ENCODE measurements around the gene MYBPH. TPM values are rescaled to one million over a fixed set of nuclear protein-coding genes. Genes with fewer than 3 reads are reported as not detected.
A peak's percentile ranks its signal among the peaks of the same experiment; 100 is the strongest.

Gene MYBPH
- total and polyA plus RNA-seq, 2 donors, result 8.9 TPM; not detected in 1

DNA sequence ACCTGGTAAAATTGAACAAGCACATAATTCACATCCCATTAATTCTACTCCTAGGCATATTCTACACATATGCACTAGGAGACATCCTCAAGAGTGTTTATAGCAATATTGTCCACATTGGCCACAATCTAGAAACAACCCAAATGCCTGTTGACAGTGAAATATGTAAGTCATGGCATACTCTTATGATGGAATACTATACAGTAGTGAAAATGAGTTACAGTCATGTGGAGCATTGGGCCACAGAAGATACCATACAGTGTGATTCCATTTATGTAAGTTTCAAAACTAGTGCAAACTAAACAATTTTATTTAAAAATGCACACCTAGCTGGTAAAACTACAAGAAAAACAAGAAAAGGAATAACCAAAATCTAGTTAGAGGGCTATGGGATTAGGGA lies 34.7 kb upstream of the MYBPH start:
- Histone ChIP-seq H3K36me3 (ENCODE audit: insufficient read depth) (no peaks in the 10 kb centered on the region), H3K4me1 (ENCODE audit: insufficient read depth) (no peaks in the 10 kb centered on the region), H3K27ac (ENCODE audit: low read depth) (no peak overlapping the region), H3K4me3 (ENCODE audit: low read depth, low read length) (no peak overlapping the region)
- DNase-seq (ENCODE audit: extremely low spot score), result no peak

DNA sequence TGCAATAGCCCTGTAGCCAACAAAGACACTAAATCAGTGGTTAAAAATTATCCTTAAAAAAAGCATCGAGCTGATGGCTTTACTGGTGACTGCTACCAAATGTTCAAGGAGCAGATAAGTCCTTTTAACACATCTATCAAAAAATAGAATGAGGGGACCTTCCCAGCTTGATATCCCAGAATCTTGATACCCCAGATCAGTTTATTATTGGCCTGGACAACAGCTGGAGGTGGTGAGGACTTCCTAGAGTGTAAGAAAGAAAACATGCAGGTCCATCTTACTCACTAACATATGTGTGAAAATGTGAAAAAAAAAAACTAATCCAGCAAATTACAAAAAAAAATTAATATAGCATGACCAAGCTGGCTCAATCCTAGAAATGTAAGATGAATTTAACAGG lies 32.6 kb upstream of the MYBPH start:
- DNase-seq (ENCODE audit: extremely low spot score), result no peak
- Histone ChIP-seq H3K4me3 (ENCODE audit: low read depth, low read length) (no peak overlapping the region), H3K4me1 (ENCODE audit: insufficient read depth) (no peaks in the 10 kb centered on the region), H3K36me3 (ENCODE audit: insufficient read depth) (no peaks in the 10 kb centered on the region), H3K27ac (ENCODE audit: low read depth) (no peak overlapping the region)
- 79% methylated on average over 1 of the region's 1 CpG for WGBS

DNA sequence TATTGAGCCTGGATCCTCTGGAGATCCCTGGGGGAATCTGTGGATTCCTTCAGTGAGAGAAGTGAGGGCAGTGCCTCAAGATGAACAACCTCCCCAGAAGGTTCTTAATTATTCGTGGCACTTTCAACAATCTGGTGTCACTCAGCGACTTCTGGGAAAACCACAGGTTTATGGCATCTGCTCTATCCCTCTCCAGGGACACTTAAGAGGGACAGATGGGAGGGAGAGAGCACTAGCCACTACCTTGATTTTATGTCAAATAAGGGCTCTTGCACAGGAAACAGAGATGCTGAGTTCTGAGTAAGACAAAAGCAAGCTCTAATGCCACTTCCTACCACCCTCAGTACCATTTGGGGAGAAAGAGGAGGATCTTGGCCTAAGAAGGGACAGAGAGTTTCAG lies 32.1 kb upstream of the MYBPH start:
- no peak for DNase-seq (ENCODE audit: extremely low spot score)
- Histone ChIP-seq H3K4me3 (ENCODE audit: low read depth, low read length) (no peak overlapping the region), H3K4me1 (ENCODE audit: insufficient read depth) (no peaks in the 10 kb centered on the region), H3K27ac (ENCODE audit: low read depth) (no peak overlapping the region), H3K36me3 (ENCODE audit: insufficient read depth) (no peaks in the 10 kb centered on the region)
- 84% methylated on average over 2 of the region's 2 CpGs for WGBS

DNA sequence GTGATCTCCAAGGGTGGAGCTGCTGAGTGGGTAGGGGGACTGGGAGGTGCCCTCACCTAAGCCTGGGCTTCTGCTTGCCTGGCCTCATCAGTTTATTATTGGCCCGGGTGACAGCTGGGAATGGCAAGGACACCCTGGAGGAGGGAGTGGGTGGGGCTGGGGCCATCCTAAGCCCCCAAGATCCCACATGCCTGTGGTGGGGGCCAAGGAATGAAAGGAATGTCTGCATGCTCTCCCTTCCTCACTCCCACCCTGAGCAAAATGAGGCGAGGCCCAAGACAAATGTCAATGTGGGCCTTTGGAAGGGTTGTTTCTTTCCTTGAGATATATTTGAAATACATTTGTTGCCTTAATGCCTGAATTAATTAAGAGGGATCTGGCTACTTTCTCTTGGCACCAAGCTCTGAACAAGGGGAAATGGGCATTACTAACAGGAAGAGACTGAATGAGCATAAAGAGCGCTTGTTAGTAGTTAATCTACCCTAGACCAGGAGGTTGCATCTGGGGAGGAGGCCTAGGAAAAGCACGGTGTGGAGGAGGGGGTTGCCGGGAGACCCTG lies 30.6 kb upstream of the MYBPH start:
- H3K4me1 ChIP-seq (ENCODE audit: insufficient read depth), result no peaks in the 10 kb centered on the region
- no peak for DNase-seq (ENCODE audit: extremely low spot score)
- 81% methylated on average over 5 of the region's 5 CpGs for WGBS
- no peaks in the 10 kb centered on the region for H3K36me3 ChIP-seq (ENCODE audit: insufficient read depth)
- H3K27ac ChIP-seq (ENCODE audit: low read depth), result no peak overlapping the region
- no peak overlapping the region for H3K4me3 ChIP-seq (ENCODE audit: low read depth, low read length)

DNA sequence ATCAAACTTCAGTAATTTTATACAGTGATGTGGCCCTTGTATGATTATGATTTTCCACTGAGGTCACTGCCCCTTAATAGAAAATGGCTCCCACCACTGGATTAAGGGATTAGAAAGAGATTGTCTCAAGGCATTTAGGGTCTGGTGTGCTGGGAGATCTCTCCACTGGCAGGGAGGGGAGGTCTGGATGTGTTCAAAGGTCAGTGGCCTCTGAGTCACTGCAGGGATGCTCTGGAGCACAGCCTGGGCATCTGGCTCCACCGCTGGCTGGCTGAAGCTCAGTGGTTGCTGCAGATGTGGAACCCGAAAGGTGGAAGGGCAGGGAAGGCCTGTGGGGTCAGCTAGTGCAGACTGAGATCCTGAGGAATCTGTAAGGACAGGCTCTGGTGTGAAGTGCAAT lies 29.1 kb upstream of the MYBPH start:
- no peaks in the 10 kb centered on the region for H3K36me3 ChIP-seq (ENCODE audit: insufficient read depth)
- no peaks in the 10 kb centered on the region for H3K4me1 ChIP-seq (ENCODE audit: insufficient read depth)
- DNase-seq (ENCODE audit: extremely low spot score), result no peak
- WGBS, result 71% methylated on average over 2 of the region's 2 CpGs
- H3K27ac ChIP-seq (ENCODE audit: low read depth), result no peak overlapping the region
- no peak overlapping the region for H3K4me3 ChIP-seq (ENCODE audit: low read depth, low read length)

DNA sequence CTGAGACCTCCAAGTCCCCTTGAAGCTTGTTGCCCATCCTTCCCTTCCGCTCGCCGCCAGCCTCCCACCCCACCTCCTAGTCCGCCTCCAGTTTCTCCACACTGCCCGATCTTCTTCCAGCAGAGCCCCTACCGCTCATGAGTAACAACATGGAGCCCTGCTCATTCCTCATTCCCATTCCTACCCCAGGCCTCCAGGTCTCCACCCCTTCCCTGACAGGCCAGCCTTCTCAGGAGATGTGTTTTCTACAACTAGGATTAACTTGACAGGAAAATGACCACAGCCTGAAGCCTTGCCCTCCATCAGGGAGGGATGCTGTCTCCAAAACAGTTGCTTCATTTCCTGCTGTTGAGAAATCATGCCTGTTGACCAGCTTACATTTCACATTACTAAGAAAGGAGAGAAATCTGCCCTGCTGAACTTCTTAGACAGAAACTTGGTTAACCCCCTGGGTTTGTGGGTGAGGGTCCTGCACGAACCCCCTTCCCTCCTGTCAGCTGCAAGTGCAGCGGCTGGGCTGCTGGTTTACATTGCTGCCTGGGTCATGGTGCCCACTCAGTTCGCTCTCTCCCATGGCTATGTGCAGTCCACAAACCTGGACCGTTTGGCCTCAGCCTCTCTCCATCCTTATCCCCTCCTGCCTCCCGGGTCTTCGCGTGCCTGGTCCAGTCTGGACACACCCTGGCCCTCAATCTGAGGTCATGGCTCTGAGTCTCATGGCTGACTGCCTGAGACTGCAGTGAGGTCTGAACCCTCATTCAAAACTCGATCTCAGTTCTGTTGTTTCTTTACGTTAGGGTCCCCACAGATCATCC lies 27.0 kb upstream of the MYBPH start:
- Histone ChIP-seq H3K4me3 (ENCODE audit: low read depth, low read length) (no peak overlapping the region), H3K4me1 (ENCODE audit: insufficient read depth) (no peaks in the 10 kb centered on the region), H3K36me3 (ENCODE audit: insufficient read depth) (no peaks in the 10 kb centered on the region), H3K27ac (ENCODE audit: low read depth) (peak overlapping the region; percentile 61)
- 57% methylated on average over 15 of the region's 15 CpGs for WGBS
- no peak for DNase-seq (ENCODE audit: extremely low spot score)

DNA sequence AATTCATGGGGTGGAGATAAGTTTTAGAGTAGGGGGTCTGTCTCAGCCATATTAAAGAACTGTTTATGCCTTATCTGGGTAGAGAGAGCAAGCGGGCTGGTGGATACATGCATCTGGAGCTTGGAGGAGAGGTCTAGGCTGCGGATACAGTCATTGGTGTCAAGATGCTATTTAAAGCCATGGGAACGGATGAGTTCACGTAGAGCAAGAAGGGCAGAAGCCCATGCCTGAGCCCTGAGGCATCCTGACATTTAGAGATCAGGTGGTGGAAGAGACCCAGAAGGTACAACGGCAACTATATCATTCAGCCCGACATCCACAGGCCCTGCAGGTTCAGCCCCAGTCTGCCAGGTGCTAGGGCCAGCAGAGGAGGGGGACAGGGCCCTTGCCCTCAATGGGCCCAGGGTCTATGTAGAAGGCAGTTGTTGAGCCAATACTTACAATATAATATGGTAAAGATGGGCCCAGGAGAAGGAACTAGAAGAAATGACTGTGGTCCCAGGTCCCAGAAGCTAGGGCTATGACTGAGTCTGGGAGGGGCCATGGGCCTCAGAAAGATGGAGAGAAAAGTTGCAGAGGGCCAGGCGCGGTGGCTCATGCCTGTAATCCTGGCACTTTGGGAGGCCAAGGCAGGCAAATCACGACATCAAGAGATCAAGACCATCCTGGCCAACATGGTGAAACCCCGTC lies 26.0 kb upstream of the MYBPH start:
- 80% methylated on average over 10 of the region's 10 CpGs for WGBS
- Histone ChIP-seq H3K36me3 (ENCODE audit: insufficient read depth) (no peaks in the 10 kb centered on the region), H3K4me1 (ENCODE audit: insufficient read depth) (no peaks in the 10 kb centered on the region), H3K27ac (ENCODE audit: low read depth) (peak overlapping the region; percentile 57), H3K4me3 (ENCODE audit: low read depth, low read length) (no peak overlapping the region)
- no peak for DNase-seq (ENCODE audit: extremely low spot score)

DNA sequence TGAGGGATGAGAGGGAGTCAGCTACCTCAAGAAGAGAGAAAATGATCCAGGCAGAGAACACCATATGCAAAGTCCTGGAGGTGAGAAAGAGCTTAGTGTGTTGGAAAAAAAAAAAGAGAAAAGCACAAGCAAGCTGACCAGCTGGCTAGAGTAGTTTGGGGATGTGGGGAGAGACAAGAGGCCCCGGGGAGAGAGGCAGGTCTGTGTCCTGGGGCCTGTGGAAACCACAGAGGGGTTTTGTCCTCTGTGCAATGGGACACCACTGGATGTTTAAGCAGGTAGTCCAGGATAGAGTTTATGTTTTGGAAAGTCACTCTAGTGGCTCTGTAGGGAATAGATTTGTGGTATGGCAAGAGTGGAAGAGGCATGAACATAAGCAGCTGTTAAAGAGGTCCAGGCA lies 25.3 kb upstream of the MYBPH start:
- no peaks in the 10 kb centered on the region for H3K36me3 ChIP-seq (ENCODE audit: insufficient read depth)
- H3K27ac ChIP-seq (ENCODE audit: low read depth), result peak overlapping the region; percentile 51

DNA sequence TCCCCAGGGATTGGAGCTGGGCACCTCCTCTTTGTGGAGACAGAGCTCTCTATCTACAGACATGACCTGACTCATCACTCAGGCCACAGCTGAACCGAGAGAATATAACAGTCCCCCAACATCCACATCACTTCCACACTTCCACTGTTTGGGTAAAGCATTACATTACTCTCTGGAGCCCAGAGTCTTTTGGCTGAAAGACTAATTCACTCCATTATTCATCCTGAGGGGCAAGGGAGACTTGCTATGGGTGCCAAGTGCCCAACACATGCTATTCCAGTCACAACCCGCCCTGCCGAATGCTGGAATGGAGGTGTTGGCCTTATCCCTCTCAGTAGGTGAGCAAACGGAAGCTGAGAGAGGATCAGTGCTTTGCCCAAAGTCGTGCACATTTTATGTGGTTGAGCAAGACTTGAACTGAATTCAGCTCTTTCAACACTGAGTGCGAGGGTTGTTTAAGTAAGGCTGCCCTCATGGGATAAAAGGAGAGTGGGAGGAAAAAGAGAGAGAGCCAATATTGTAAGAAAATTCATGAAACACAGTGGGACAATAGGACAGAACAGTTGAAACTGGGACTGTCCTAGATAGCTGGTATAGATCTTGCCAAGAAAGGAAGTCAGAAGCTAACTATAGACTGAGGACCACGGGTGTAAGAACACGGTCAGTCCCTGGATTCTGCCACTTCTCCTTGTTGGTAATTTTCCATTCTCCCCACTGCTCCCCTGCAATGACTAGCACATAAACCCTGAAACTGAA lies 24.4 kb upstream of the MYBPH start:
- Histone ChIP-seq H3K4me1 (ENCODE audit: insufficient read depth) (no peaks in the 10 kb centered on the region), H3K36me3 (ENCODE audit: insufficient read depth) (no peaks in the 10 kb centered on the region), H3K27ac (ENCODE audit: low read depth) (peak overlapping the region; percentile 57), H3K4me3 (ENCODE audit: low read depth, low read length) (no peak overlapping the region)
- no peak for DNase-seq (ENCODE audit: extremely low spot score)
- 33% methylated on average over 8 of the region's 8 CpGs for WGBS

More for the DNA sequence above, 25.3 kb upstream of the MYBPH start:
- no peaks in the 10 kb centered on the region for H3K4me1 ChIP-seq (ENCODE audit: insufficient read depth)
- no peak overlapping the region for H3K4me3 ChIP-seq (ENCODE audit: low read depth, low read length)
- DNase-seq (ENCODE audit: extremely low spot score), result no peak
- WGBS, result 73% methylated on average over 1 of the region's 1 CpG

DNA sequence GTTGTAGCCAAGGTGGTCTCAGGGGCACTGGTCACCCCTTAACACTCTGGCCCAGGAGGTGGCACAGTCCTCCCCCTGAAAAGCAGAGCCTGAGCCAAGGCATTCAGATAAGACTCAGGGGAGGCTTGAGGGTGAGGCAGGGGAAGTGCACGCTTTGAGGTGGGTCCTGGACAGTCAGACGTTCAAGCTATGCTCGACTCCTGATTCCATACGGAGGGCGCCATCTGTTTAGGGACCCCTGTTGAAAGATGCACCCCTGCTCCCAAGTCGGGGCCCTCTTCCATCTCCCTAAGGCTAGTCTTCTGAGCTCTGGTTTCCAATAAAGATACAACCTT lies 23.8 kb upstream of the MYBPH start:
- WGBS, result 68% methylated on average over 6 of the region's 6 CpGs
- no peak for DNase-seq (ENCODE audit: extremely low spot score)
- Histone ChIP-seq H3K4me3 (ENCODE audit: low read depth, low read length) (no peak overlapping the region), H3K4me1 (ENCODE audit: insufficient read depth) (no peaks in the 10 kb centered on the region), H3K27ac (ENCODE audit: low read depth) (peak overlapping the region; percentile 57), H3K36me3 (ENCODE audit: insufficient read depth) (no peaks in the 10 kb centered on the region)

DNA sequence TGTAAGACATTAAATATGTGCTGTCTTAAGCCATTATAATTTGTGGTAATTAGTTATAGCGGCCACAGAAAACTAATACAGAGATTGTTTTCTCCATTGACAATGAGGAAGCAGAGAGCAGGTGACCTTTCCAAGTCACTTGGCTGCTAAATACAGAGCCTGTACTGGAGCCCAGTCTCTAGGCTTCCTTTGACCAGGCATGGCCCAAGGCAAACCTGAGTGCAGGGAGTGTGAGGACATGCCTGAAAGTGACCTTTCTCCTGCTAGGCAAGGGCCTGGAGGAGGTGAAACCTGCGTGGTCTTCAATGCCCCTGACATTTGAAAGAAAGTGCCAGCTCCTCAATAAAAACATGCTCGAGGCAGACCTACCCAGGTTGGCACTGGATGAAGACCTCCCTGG lies 23.4 kb upstream of the MYBPH start:
- Histone ChIP-seq H3K27ac (ENCODE audit: low read depth) (no peak overlapping the region), H3K36me3 (ENCODE audit: insufficient read depth) (no peaks in the 10 kb centered on the region), H3K4me3 (ENCODE audit: low read depth, low read length) (no peak overlapping the region), H3K4me1 (ENCODE audit: insufficient read depth) (no peaks in the 10 kb centered on the region)
- DNase-seq (ENCODE audit: extremely low spot score), result no peak
- WGBS, result 92% methylated on average over 3 of the region's 3 CpGs

DNA sequence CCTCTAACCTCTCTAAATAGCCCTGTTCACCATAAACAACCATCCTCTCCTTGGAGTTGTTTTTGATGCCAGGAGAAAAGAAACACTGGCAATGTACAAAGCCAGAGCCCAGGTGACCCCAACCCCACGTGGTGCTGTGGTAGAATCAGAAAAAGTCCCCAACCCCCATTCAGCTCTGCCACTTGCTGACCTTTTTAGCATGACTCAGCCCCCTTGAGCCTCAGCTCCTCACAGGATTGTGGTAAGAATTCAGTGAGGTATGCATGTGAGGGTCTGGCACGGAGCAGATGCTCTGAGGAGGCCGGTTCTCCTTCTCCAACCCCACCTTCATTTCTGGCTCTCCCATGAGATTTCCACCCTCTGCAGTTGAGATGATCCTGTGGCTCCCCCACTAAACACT lies 22.0 kb upstream of the MYBPH start:
- no peaks in the 10 kb centered on the region for H3K4me1 ChIP-seq (ENCODE audit: insufficient read depth)
- 43% methylated on average over 3 of the region's 3 CpGs for WGBS
- no peaks in the 10 kb centered on the region for H3K36me3 ChIP-seq (ENCODE audit: insufficient read depth)
- no peak for DNase-seq (ENCODE audit: extremely low spot score)
- no peak overlapping the region for H3K4me3 ChIP-seq (ENCODE audit: low read depth, low read length)
- H3K27ac ChIP-seq (ENCODE audit: low read depth), result no peak overlapping the region

DNA sequence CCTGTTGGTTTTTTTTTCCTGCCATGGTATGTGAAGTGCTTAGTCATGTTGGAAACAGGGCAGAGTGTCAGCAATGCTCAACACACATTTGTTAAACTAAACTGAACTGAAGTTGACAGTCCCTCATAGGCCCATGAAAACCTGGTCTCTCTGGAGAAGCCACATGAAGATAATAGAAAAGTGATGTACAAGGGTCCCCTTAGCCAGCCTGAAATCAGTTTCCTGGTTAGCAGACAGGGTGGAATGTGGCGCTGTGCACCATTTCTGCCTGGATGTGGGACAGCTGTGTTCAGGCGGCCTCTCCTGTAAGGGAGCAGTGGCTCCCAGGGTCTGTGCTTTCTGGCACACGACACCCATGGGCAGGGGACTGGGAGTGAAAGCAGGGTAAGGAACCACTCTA lies 20.7 kb upstream of the MYBPH start:
- H3K36me3 ChIP-seq (ENCODE audit: insufficient read depth), result no peaks in the 10 kb centered on the region
- no peak for DNase-seq (ENCODE audit: extremely low spot score)
- 86% methylated on average over 3 of the region's 3 CpGs for WGBS
- H3K4me3 ChIP-seq (ENCODE audit: low read depth, low read length), result no peak overlapping the region
- no peak overlapping the region for H3K27ac ChIP-seq (ENCODE audit: low read depth)
- no peaks in the 10 kb centered on the region for H3K4me1 ChIP-seq (ENCODE audit: insufficient read depth)

DNA sequence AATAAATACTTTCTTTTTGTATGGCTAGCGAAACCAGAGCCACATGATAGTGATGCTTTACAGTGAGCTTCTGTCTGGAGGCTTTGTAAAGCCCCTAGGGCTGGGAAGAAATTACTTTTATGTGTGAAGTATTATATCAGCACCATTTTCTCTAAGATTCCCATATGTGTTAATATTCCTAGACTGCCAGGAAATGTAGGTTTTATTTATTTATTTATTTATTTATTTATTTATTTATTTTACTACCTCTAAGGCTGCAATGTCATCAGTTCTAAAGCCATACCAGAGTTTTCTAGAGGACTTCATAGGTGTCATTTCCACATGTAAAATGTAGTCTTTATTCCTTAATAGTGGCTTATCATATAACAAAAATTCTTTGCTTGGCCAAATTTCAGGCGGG lies 15.3 kb upstream of the MYBPH start:
- Histone ChIP-seq H3K36me3 (ENCODE audit: insufficient read depth) (no peaks in the 10 kb centered on the region), H3K4me1 (ENCODE audit: insufficient read depth) (no peaks in the 10 kb centered on the region), H3K4me3 (ENCODE audit: low read depth, low read length) (no peak overlapping the region), H3K27ac (ENCODE audit: low read depth) (no peak overlapping the region)
- no peak for DNase-seq (ENCODE audit: extremely low spot score)
- 94% methylated on average over 2 of the region's 2 CpGs for WGBS

Measured in urinary bladder (tissue), 4 donors.